PFSK-1 (cell line): ENCODE measurements around the gene TOP2A.

Source experiments
- POLR2AphosphoS5 ChIP-seq: IDR thresholded peaks from 2 replicates; pipeline ENCODE4 v1.6.1; 2012; ENCODE audit warnings: low read depth, mild to moderate bottlenecking, control low read depth, low read length, moderate library complexity
- REST ChIP-seq, 2 experiments: IDR thresholded peaks; 2 replicates each; pipeline versions ENCODE4 v1.6.1 to v1.8.0; 2011 to 2012; ENCODE audit warnings: low read depth in 2 of 2, low read length in 2 of 2, control low read depth in 1 of 2, inconsistent platforms in 1 of 2, mild to moderate bottlenecking in 1 of 2, moderate library complexity in 1 of 2; ENCODE audit not compliant: insufficient read depth in 1 of 2
- SIN3A ChIP-seq: IDR thresholded peaks from 2 replicates; pipeline ENCODE4 v1.6.1; 2012; ENCODE audit warnings: mild to moderate bottlenecking, low read length, moderate library complexity, borderline replicate concordance; ENCODE audit not compliant: insufficient read depth
- TAF1 ChIP-seq: IDR thresholded peaks from 2 replicates; pipeline ENCODE4 v1.6.1; 2012; ENCODE audit warnings: low read length, control low read depth, borderline replicate concordance; ENCODE audit not compliant: insufficient read depth

- TF ChIP-seq REST (IDR thresholded peaks at IDR 0.05; ENCODE audit: insufficient read depth in 1 of 2, low read depth in 2 of 2, low read length in 2 of 2) = no peak
- TF ChIP-seq POLR2AphosphoS5 = no peak
- no peak for TF ChIP-seq TAF1
- no peak for TF ChIP-seq SIN3A
Measured at GRCh38 chr17:40369923-40370322, 47.8 kb downstream of the TOP2A start.
